ENCODE results near the gene SPDEF.

DNA sequence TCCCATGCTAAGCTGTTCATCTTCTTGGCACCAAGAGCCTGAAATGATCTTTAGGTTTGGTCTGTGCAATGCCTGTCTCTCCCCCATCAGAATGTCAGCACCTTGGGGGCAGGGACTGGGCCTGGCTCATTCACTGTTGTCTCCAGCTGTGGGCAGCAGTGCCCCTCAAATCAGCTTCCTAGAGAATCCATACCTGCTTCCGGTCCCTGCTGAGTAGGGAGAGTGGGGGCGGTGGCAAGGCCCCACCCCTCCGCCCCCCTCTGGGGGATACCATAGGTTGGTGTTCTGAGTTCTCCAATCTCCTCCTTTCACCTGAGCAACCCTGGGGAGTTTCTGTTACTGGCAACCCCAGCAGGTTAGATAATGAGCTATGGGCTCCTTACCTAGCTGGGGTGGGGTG lies 19.2 kb upstream of the SPDEF start:
- TF ChIP-seq YY1 (IDR thresholded peaks at IDR 0.05; ENCODE audit: insufficient read depth, insufficient read length): no peak
- no peak for TF ChIP-seq SUZ12 (IDR thresholded peaks at IDR 0.05; ENCODE audit: extremely low read depth, insufficient read depth, insufficient read length)

All from NT2/D1 (cell line).